ENCODE data around the gene OR2M2.

OR2M2 gene

GRCh38 chr1:248174521-248174920 lies at the start of gene OR2M2:
OR2M2 (plus strand) TSS chr1:248174821; CDS start chr1:248179986, 5,165 bp downstream.
- no peak for DNase-seq (ENCODE audit: low read depth)

- no peak for DNase-seq (ENCODE audit: low read depth)
Observed at GRCh38 chr1:248127653-248128052, 47.0 kb upstream of the OR2M2 start.

- DNase-seq (ENCODE audit: low read depth): no peak
Observed at GRCh38 chr1:248136811-248137210, 37.8 kb upstream of the OR2M2 start.

GRCh38 chr1:248140846-248141245 lies 33.8 kb upstream of the OR2M2 start:
- no peak for DNase-seq (ENCODE audit: low read depth)

GRCh38 chr1:248143311-248143710 lies 31.3 kb upstream of the OR2M2 start:
- no peak for DNase-seq (ENCODE audit: low read depth)

GRCh38 chr1:248144513-248145198 lies 30.0 kb upstream of the OR2M2 start, which contains the start of gene OR2M5:
OR2M5 (plus strand) TSS chr1:248145148; CDS start chr1:248145148, 0 bp downstream.
- DNase-seq (ENCODE audit: low read depth): no peak

GRCh38 chr1:248152056-248152827 lies 22.4 kb upstream of the OR2M2 start:
- DNase-seq (ENCODE audit: low read depth): no peak

- no peak for DNase-seq (ENCODE audit: low read depth)
Observed at GRCh38 chr1:248155927-248156326, 18.7 kb upstream of the OR2M2 start.

GRCh38 chr1:248158758-248159157 lies 15.9 kb upstream of the OR2M2 start:
- DNase-seq (ENCODE audit: low read depth): no peak

- no peak for DNase-seq (ENCODE audit: low read depth)
Observed at GRCh38 chr1:248164031-248164430, 10.6 kb upstream of the OR2M2 start.

- DNase-seq (ENCODE audit: low read depth): no peak
Observed at GRCh38 chr1:248165186-248165585, 9.4 kb upstream of the OR2M2 start.

GRCh38 chr1:248183996-248184395 lies 9.4 kb downstream of the OR2M2 start:
- no peak for DNase-seq (ENCODE audit: low read depth)

- DNase-seq (ENCODE audit: low read depth): no peak
Observed at GRCh38 chr1:248187363-248187762, 12.7 kb downstream of the OR2M2 start.

- no peak for DNase-seq (ENCODE audit: low read depth)
Observed at GRCh38 chr1:248189026-248189425, 14.4 kb downstream of the OR2M2 start.

GRCh38 chr1:248194117-248194516 lies 19.5 kb downstream of the OR2M2 start:
- no peak for DNase-seq (ENCODE audit: low read depth)

- no peak for DNase-seq (ENCODE audit: low read depth)
Observed at GRCh38 chr1:248196965-248197364, 22.3 kb downstream of the OR2M2 start, which contains the start of gene OR2M3. OR2M3 (plus strand) TSS chr1:248197265; CDS start chr1:248203068, 5,803 bp downstream.

- no peak for DNase-seq (ENCODE audit: low read depth)
Observed at GRCh38 chr1:248215880-248216279, 41.3 kb downstream of the OR2M2 start.

- no peak for DNase-seq (ENCODE audit: low read depth)
Observed at GRCh38 chr1:248225537-248225936, 50.9 kb downstream of the OR2M2 start.

- DNase-seq (ENCODE audit: low read depth): no peak
Observed at GRCh38 chr1:248229360-248229908, 54.8 kb downstream of the OR2M2 start.

All from fibroblast of the conjunctiva (primary cell).